ENCODE measurements around the gene GRK7.

DNA sequence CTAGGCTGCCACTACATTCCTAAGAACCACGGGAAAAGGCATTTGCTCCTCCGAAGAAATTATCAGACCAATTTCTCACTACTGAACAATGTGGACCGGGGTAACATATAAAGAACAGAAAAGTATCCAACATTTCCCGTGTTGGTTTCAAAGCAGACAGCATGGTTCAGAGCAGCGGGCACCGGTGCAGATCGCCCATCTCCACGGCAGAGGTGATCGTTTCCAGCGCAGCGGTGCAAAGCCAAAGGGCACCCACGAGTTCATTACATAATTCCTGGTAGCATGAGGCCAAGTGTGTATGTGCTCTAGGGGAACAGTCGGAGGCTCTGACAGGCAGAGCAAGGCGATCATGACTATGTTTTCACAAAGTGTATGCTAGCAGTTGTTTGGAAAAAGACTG, 13.2 kb downstream of the GRK7 start:
- TF ChIP-seq, protein P1, sequence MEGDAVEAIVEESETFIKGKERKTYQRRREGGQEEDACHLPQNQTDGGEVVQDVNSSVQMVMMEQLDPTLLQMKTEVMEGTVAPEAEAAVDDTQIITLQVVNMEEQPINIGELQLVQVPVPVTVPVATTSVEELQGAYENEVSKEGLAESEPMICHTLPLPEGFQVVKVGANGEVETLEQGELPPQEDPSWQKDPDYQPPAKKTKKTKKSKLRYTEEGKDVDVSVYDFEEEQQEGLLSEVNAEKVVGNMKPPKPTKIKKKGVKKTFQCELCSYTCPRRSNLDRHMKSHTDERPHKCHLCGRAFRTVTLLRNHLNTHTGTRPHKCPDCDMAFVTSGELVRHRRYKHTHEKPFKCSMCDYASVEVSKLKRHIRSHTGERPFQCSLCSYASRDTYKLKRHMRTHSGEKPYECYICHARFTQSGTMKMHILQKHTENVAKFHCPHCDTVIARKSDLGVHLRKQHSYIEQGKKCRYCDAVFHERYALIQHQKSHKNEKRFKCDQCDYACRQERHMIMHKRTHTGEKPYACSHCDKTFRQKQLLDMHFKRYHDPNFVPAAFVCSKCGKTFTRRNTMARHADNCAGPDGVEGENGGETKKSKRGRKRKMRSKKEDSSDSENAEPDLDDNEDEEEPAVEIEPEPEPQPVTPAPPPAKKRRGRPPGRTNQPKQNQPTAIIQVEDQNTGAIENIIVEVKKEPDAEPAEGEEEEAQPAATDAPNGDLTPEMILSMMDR (IDR thresholded peaks at IDR 0.05): no peak
- TF ChIP-seq EP300 (IDR thresholded peaks at IDR 0.05): no peak

All from tibial nerve (tissue), 4 donors.